ENCODE results near the gene PARP9. TPM values are rescaled to one million over a fixed set of nuclear protein-coding genes. Genes with fewer than 3 reads are reported as not detected.
A peak's percentile ranks its signal among the peaks of the same experiment; 100 is the strongest.
"Not testable (repeated sequence)": the region's sequence is repeated elsewhere in the genome, so short reads cannot be mapped to it uniquely, and the experiment has no call there.

Gene PARP9
- total and polyA plus RNA-seq, 4 donors = 13.1 to 19.8 (median 15.6) TPM

DNA sequence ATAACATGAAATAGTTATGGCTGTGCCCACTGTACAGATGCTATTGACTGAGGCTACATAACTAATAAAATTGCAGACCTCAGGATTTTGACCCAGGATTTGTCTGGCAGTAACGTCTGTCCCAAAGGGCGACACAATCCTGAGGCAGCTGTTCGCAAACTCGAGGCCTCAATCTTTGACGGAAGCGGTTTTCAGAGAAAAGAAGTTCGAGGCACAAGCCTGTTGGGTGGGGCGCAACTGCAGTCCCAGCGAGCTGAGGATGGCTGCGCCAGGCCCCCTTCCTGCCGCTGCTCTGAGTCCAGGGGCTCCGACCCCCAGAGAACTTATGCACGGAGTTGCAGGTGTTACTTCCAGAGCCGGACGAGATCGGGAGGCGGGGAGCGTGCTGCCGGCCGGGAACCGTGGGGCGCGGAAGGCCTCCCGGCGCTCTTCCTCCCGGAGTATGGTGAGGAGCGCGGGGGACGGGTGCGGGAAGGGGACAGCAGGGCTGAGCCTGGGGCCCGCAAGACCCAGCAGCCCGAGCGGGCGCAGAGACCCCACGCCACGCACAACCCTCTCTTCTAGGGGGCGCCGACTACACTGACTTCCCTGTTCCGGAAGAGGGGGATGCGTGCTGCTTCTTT is 13.4 kb upstream of the PARP9 start, which contains the start of gene PARP15:
Gene PARP15, plus strand, starts transcription at position 242 of the 623 bp plus-strand sequence. Its CDS starts 18 bp downstream, at position 260.
- DNase-seq (ENCODE audit: low read depth in 4 of 6, low spot score in 6 of 6) = no peak
- Histone ChIP-seq H3K4me3 (ENCODE audit: low read depth, low read length) (peak within 1 kb of the TSS; percentile 31), H3K9me3 (ENCODE audit: control insufficient read depth, insufficient read depth, low read length) (peaks cover 8% of the 10 kb centered on the region), H3K36me3 (ENCODE audit: control insufficient read depth, insufficient read depth, low read length) (no peaks in the 10 kb centered on the region), H3K4me1 (ENCODE audit: control insufficient read depth, insufficient read depth, low read length) (peaks cover 6% of the 10 kb centered on the region), H3K27ac (ENCODE audit: low read depth, low read length) (no peak within 1 kb of the TSS), H3K27me3 (ENCODE audit: control insufficient read depth, insufficient read depth, low read length) (peaks cover 6% of the 10 kb centered on the region)
- WGBS (ENCODE audit: insufficient coverage) = 10% methylated on average over 27 of the region's 40 CpGs

DNA sequence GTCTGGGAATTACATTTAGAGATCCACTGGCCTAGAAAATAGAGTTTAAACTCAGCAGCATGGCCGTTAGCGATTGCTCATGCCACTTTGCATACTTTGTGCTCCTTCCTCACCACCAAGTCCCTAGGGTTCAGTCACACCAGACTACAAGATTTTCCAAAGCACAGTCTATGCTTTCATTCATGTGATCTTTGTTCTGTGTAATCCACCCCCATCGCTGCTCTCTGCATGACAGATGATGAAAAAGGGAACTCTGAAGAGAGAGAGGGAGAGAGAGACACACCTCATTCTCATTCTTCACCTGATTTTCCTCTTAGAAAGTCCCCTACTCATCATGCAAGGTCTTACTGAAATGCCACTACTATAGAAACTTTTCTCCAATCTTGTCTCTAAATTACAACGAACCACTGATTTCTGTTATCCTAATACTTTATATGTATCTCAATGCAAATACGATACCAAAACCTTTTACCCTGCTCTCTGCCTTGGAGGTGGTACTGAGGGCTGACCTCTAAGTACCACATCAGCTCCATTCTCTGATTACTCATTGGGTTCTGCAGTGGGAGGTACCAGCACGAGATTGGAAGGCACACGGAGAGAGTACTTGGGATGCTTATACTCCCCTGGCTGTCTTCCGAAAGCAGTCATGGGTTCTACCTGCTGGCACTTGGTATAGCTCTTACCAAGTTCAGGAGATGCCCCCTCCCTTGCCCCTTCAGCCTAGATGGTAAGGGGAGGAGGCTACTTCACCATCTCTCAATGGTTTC is 12.3 kb upstream of the PARP9 start:
- Histone ChIP-seq H3K4me1 (ENCODE audit: control insufficient read depth, insufficient read depth, low read length) (peaks cover 6% of the 10 kb centered on the region), H3K9me3 (ENCODE audit: control insufficient read depth, insufficient read depth, low read length) (no peaks in the 10 kb centered on the region), H3K36me3 (ENCODE audit: control insufficient read depth, insufficient read depth, low read length) (no peaks in the 10 kb centered on the region), H3K27me3 (ENCODE audit: control insufficient read depth, insufficient read depth, low read length) (peaks cover 6% of the 10 kb centered on the region), H3K27ac (ENCODE audit: low read depth, low read length) (no peak overlapping the region), H3K4me3 (ENCODE audit: low read depth, low read length) (no peak overlapping the region)
- WGBS (ENCODE audit: insufficient coverage) = 57% methylated on average over 5 of the region's 8 CpGs
- no peak for DNase-seq (ENCODE audit: low read depth in 4 of 6, low spot score in 6 of 6)

DNA sequence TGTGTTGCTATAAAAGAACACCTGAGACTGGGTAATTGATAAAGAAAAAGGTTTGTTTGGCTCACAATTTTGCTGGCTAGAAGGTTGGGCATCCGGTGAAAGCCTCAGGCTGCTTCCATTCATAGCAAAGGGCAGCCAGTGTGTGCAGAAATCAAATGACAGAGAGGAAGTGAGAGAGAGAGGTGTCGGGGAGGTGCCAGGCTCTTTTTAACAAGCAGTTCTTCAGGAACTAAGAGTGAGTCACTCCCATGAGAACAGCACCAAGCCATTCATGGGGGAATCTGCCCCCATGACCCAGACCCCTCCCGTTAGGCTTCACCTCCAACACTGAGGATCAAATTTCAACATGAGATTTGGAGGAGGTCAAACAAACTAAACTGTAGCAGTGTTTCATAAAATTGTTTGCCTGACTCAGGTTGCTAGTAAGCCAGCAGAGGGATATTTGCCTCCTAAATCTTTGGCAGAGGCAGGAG is 8.9 kb upstream of the PARP9 start:
- Histone ChIP-seq H3K27ac (ENCODE audit: low read depth, low read length) (no peak overlapping the region), H3K27me3 (ENCODE audit: control insufficient read depth, insufficient read depth, low read length) (peaks cover 6% of the 10 kb centered on the region), H3K9me3 (ENCODE audit: control insufficient read depth, insufficient read depth, low read length) (no peaks in the 10 kb centered on the region), H3K36me3 (ENCODE audit: control insufficient read depth, insufficient read depth, low read length) (no peaks in the 10 kb centered on the region), H3K4me3 (ENCODE audit: low read depth, low read length) (no peak overlapping the region), H3K4me1 (ENCODE audit: control insufficient read depth, insufficient read depth, low read length) (peaks cover 6% of the 10 kb centered on the region)
- 89% methylated on average over 1 of the region's 3 CpGs for WGBS (ENCODE audit: insufficient coverage)
- no peak for DNase-seq (ENCODE audit: low read depth in 4 of 6, low spot score in 6 of 6)

DNA sequence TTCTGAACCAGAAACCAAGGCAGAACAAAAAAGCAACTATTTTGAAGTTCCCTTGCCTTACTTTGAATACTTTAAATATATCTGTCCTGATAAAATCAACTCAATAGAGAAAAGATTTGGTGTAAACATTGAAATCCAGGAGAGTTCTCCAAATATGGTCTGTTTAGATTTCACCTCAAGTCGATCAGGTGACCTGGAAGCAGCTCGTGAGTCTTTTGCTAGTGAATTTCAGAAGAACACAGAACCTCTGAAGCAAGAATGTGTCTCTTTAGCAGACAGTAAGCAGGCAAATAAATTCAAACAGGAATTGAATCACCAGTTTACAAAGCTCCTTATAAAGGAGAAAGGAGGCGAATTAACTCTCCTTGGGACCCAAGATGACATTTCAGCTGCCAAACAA is 4.7 kb upstream of the PARP9 start:
- WGBS (ENCODE audit: insufficient coverage) = no CpG with 5 or more reads among the region's 3 CpGs
- Histone ChIP-seq H3K36me3 (ENCODE audit: control insufficient read depth, insufficient read depth, low read length) (no peaks in the 10 kb centered on the region), H3K4me1 (ENCODE audit: control insufficient read depth, insufficient read depth, low read length) (peaks cover 8% of the 10 kb centered on the region), H3K27ac (ENCODE audit: low read depth, low read length) (no peak overlapping the region), H3K9me3 (ENCODE audit: control insufficient read depth, insufficient read depth, low read length) (no peaks in the 10 kb centered on the region), H3K4me3 (ENCODE audit: low read depth, low read length) (no peak overlapping the region), H3K27me3 (ENCODE audit: control insufficient read depth, insufficient read depth, low read length) (no peaks in the 10 kb centered on the region)
- DNase-seq (ENCODE audit: low read depth in 4 of 6, low spot score in 6 of 6) = no peak

DNA sequence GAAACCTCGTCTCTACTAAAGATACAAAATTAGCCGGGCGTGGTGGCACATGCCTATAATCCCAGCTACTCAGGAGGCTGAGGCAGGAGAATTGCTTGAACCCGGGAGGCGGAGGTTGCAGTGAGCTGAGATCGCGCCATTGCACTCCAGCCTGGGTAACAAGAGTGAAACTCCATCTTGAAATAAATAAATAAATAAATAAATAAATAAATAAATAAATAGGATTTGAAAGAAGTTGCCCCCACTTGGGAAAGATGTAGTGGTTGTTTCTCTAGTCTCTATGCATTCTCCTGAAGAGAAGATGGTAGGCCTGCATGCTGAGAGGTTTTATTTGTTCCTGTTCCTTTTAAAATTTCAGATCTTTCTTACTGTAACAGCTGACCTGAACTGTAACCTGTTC is 4.0 kb upstream of the PARP9 start:
- H3K9me3 ChIP-seq (ENCODE audit: control insufficient read depth, insufficient read depth, low read length); H3K27me3 ChIP-seq (ENCODE audit: control insufficient read depth, insufficient read depth, low read length); H3K36me3 ChIP-seq (ENCODE audit: control insufficient read depth, insufficient read depth, low read length); H3K4me3 ChIP-seq (ENCODE audit: low read depth, low read length); DNase-seq (ENCODE audit: low read depth in 4 of 6, low spot score in 6 of 6); H3K27ac ChIP-seq (ENCODE audit: low read depth, low read length): not testable (repeated sequence)
- H3K4me1 ChIP-seq (ENCODE audit: control insufficient read depth, insufficient read depth, low read length) = peaks cover 12% of the 10 kb centered on the region
- WGBS (ENCODE audit: insufficient coverage) = no CpG with 5 or more reads among the region's 7 CpGs

DNA sequence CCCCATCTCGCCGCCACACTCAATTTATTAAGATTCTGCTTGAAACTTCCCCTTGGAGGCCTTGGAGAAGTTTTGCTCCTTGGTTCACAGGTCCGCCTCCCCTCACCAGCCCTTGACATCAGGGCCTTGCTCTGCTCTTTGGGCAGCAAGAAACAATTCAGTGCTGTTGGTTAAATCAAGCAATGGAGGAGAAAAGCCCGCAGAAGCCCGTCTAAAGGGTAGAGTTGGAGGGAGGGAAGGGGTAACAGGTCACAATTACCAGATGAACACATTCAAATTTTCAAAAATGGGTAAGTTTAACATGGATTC is 429 bp downstream of the PARP9 start:
- peak in 3 of 6 donors; percentile 3 to 26 (median 15) for DNase-seq (ENCODE audit: low read depth in 4 of 6, low spot score in 6 of 6)
- H3K36me3 ChIP-seq (ENCODE audit: control insufficient read depth, insufficient read depth, low read length) = no peaks in the 10 kb centered on the region
- H3K4me1 ChIP-seq (ENCODE audit: control insufficient read depth, insufficient read depth, low read length) = peaks cover 12% of the 10 kb centered on the region
- H3K27ac ChIP-seq (ENCODE audit: low read depth, low read length) = peak overlapping the region; percentile 81
- H3K27me3 ChIP-seq (ENCODE audit: control insufficient read depth, insufficient read depth, low read length) = no peaks in the 10 kb centered on the region
- no CpG with 5 or more reads among the region's 5 CpGs for WGBS (ENCODE audit: insufficient coverage)
- peak overlapping the region; percentile 76 for H3K4me3 ChIP-seq (ENCODE audit: low read depth, low read length)
- no peaks in the 10 kb centered on the region for H3K9me3 ChIP-seq (ENCODE audit: control insufficient read depth, insufficient read depth, low read length)

DNA sequence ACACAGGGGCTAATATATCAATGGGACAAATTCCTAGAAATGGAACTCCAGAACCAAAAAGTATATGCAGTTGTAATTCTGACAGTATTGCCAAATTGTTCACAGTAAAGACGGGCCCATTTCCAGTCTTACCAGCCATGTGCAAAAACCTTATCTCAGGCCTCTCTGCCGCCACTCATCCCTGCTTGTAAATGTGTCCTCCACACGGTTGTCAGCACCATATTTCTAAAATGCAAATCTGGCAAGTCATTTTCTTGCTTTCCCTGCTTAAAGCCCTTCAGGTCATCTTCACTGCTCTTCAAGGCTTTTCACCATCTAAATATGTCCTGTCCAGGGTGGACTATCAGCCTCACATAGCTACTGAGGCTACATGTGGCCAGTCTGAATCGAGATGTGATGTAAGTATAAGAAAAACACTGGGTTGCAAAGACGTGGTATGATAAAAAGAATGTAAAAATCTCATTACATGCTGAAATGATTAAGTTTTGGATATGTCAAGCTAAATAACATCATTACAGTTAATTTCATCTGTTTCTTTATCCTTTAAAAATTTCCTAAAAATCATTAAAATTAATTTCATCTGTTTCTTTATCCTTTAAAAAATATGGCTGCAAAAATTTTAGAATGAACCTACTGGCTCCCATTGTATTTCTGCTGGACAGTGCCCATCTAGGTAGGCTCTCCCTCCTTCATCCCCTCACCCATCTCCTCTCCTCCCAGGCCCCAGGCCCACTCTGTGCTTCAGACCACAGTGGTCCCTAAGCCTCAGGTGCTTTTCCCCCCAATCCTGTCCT is 980 bp downstream of the PARP9 start:
- Histone ChIP-seq H3K36me3 (ENCODE audit: control insufficient read depth, insufficient read depth, low read length) (no peaks in the 10 kb centered on the region), H3K27ac (ENCODE audit: low read depth, low read length) (peak overlapping the region; percentile 81), H3K4me3 (ENCODE audit: low read depth, low read length) (peak overlapping the region; percentile 76), H3K9me3 (ENCODE audit: control insufficient read depth, insufficient read depth, low read length) (no peaks in the 10 kb centered on the region), H3K27me3 (ENCODE audit: control insufficient read depth, insufficient read depth, low read length) (no peaks in the 10 kb centered on the region), H3K4me1 (ENCODE audit: control insufficient read depth, insufficient read depth, low read length) (peaks cover 12% of the 10 kb centered on the region)
- WGBS (ENCODE audit: insufficient coverage) = 88% methylated on average over 3 of the region's 5 CpGs
- no peak for DNase-seq (ENCODE audit: low read depth in 4 of 6, low spot score in 6 of 6)

DNA sequence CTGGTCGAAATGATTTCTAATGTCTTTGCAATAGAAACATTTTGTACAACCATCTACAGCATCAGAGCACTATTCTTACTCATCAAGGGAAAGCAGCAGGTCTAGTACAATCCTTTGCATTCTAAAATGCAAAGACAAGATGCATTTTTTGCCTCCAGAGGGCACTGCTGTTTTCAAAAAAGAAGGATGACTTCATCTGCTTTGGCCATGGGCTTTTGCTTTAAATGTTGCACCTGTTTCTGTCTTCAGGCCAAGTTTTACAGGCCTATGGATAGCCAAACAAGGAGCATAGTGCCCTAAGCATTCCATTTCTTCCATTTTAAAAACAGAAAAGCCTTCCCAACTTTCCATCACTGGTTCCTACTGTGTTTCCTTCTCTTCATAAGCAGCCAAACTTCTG is 3.4 kb downstream of the PARP9 start:
- Histone ChIP-seq H3K27me3 (ENCODE audit: control insufficient read depth, insufficient read depth, low read length) (no peaks in the 10 kb centered on the region), H3K4me3 (ENCODE audit: low read depth, low read length) (no peak overlapping the region), H3K4me1 (ENCODE audit: control insufficient read depth, insufficient read depth, low read length) (peaks cover 12% of the 10 kb centered on the region), H3K9me3 (ENCODE audit: control insufficient read depth, insufficient read depth, low read length) (no peaks in the 10 kb centered on the region), H3K27ac (ENCODE audit: low read depth, low read length) (no peak overlapping the region), H3K36me3 (ENCODE audit: control insufficient read depth, insufficient read depth, low read length) (no peaks in the 10 kb centered on the region)
- WGBS (ENCODE audit: insufficient coverage) = 80% methylated on average over 1 of the region's 1 CpG
- peak; percentile 22 to 85 (median 32) for DNase-seq (ENCODE audit: low read depth in 4 of 6, low spot score in 6 of 6)

DNA sequence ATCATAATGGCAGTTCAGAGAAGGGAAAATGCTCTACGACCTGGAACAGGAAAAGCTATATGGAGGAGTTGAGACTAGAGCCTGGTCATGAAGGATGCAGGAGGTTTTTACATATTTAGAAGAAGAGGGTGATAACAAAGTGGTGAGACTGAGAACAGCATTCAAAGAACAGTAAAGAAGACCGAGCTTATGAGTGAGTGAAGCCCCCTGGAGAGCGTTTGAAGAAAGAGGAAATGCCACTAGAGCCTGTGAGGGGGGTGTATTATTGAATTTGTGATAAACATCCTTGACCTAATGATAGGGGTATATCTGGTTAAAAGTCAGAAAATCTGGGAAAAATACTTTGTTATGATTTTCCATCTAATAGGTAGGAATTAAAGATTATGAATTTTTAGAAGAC is 4.2 kb downstream of the PARP9 start:
- no peaks in the 10 kb centered on the region for H3K27me3 ChIP-seq (ENCODE audit: control insufficient read depth, insufficient read depth, low read length)
- H3K27ac ChIP-seq (ENCODE audit: low read depth, low read length) = no peak overlapping the region
- no peaks in the 10 kb centered on the region for H3K36me3 ChIP-seq (ENCODE audit: control insufficient read depth, insufficient read depth, low read length)
- DNase-seq (ENCODE audit: low read depth in 4 of 6, low spot score in 6 of 6) = no peak
- no peak overlapping the region for H3K4me3 ChIP-seq (ENCODE audit: low read depth, low read length)
- H3K4me1 ChIP-seq (ENCODE audit: control insufficient read depth, insufficient read depth, low read length) = peaks cover 12% of the 10 kb centered on the region
- no peaks in the 10 kb centered on the region for H3K9me3 ChIP-seq (ENCODE audit: control insufficient read depth, insufficient read depth, low read length)
- WGBS (ENCODE audit: insufficient coverage) = 77% methylated on average over 3 of the region's 3 CpGs

All from spinal cord (tissue), 10 donors.